OCI-LY7 (cell line): ENCODE data around the gene DHRSX. TPM values are rescaled to one million over a fixed set of nuclear protein-coding genes. Genes with fewer than 3 reads are reported as not detected.

ENCODE experiments used
- BruUV-seq: library from RNA; stranded (reverse); fragments of 400-500 nt; replicated peaks from 2 replicates; lab custom pipeline; 2021; lab: Mats Ljungman, UMichigan
- CTCF ChIA-PET: fragments of 300-600 bp; sonication (Branson Sonifier 250); formaldehyde crosslinking; loops from one replicate; lab custom pipeline; 2022; ENCODE audit warnings: antibody characterized with exemption; ENCODE audit not compliant: unreplicated experiment; lab: Charles Lee
- POLR2A ChIA-PET: fragments of 300-600 bp; sonication (Branson Sonifier 250); formaldehyde crosslinking; loops from one replicate; lab custom pipeline; 2022; ENCODE audit warnings: antibody characterized with exemption; lab: Charles Lee
- DNase-seq: peaks from one replicate; pipeline ENCODE4 v3.0.0-alpha.2; 2015; ENCODE audit warnings: low spot score
- H2AFZ ChIP-seq: fragments of 200-600 bp; sonication (generic), shearing (Covaris generic); 2 replicates; pipeline ENCODE4 v1.6.1; 2014; ENCODE audit warnings: mild to moderate bottlenecking, antibody characterized with exemption, low read length, moderate library complexity
- H3K27ac ChIP-seq: fragments of 200-600 bp; sonication (generic); 2 replicates; pipeline ENCODE4 v1.5.1; 2014; ENCODE audit warnings: mixed run types, low read depth, mild to moderate bottlenecking, moderate library complexity, low read length, inconsistent platforms; ENCODE audit not compliant: poor library complexity, severe bottlenecking
- H3K36me3 ChIP-seq: fragments of 200-600 bp; sonication (generic); 2 replicates; pipeline ENCODE4 v1.6.1; 2014; ENCODE audit warnings: mild to moderate bottlenecking, antibody characterized with exemption, low read length, moderate library complexity, mixed read lengths; ENCODE audit not compliant: insufficient read depth
- H3K4me1 ChIP-seq: fragments of 200-600 bp; sonication (generic); 2 replicates; pipeline ENCODE4 v1.5.1; 2014; ENCODE audit warnings: mild to moderate bottlenecking, low read length; ENCODE audit not compliant: insufficient read depth, poor library complexity, severe bottlenecking
- H3K4me2 ChIP-seq: fragments of 200-600 bp; sonication (generic); 2 replicates; pipeline ENCODE4 v1.6.1; 2014; ENCODE audit warnings: mild to moderate bottlenecking, low read length
- H3K4me3 ChIP-seq: fragments of 200-600 bp; sonication (generic); 2 replicates; pipeline ENCODE4 v1.5.1; 2014; ENCODE audit warnings: mild to moderate bottlenecking, low read depth, low read length; ENCODE audit not compliant: poor library complexity, severe bottlenecking
- H3K79me2 ChIP-seq: fragments of 200-600 bp; sonication (generic); 2 replicates; pipeline ENCODE4 v1.6.1; 2016; ENCODE audit warnings: low read depth, mild to moderate bottlenecking, low read length, moderate library complexity, mixed read lengths; ENCODE audit not compliant: insufficient read depth
- H3K9me2 ChIP-seq: fragments of 200-600 bp; sonication (generic); 2 replicates; pipeline ENCODE4 v1.6.1; 2016; ENCODE audit warnings: mild to moderate bottlenecking, low read length, mixed read lengths; ENCODE audit not compliant: insufficient read depth
- H3K9me3 ChIP-seq: fragments of 200-600 bp; sonication (generic); 2 replicates; pipeline ENCODE4 v1.6.1; 2014; ENCODE audit warnings: mild to moderate bottlenecking, mixed run types, low read length, mixed read lengths
- H4K20me1 ChIP-seq: fragments of 200-600 bp; sonication (generic); 2 replicates; pipeline ENCODE4 v1.6.1; 2014; ENCODE audit warnings: mild to moderate bottlenecking, antibody characterized with exemption, low read length, moderate library complexity, mixed read lengths; ENCODE audit not compliant: insufficient read depth
- CTCF ChIP-seq: fragments of 200-600 bp; sonication (generic); conservative IDR thresholded peaks from 2 replicates; pipeline ENCODE4 v1.5.1; 2014; ENCODE audit warnings: mild to moderate bottlenecking, antibody characterized with exemption, low read length, moderate library complexity, mixed read lengths
- EZH2phosphoT487 ChIP-seq: fragments of 200-600 bp; sonication (generic); IDR thresholded peaks from 2 replicates; pipeline ENCODE4 v1.6.1; 2018; ENCODE audit warnings: low read depth, borderline replicate concordance, mild to moderate bottlenecking, mixed run types, antibody characterized with exemption, low read length, moderate library complexity, mixed read lengths
- intact Hi-C: fragments of 100-400 bp; cut with micrococcal nuclease; formaldehyde crosslinking; loops from one replicate; pipeline ENCODE4 v1.10.0; 2022; ENCODE audit not compliant: unreplicated experiment
- total RNA-seq, 2 experiments: library from RNA; depleted of rRNA in 1 of 2; stranded (reverse); fragments of >200 nt in 1 of 2; shearing (Covaris generic) in 1 of 2; gene quantifications; 2 replicates each; pipeline ENCODE4 v1.2.3, GENCODE V29; 2014 to 2022

The DHRSX gene
- total RNA-seq, 2 experiments from 2014 or later: 25.2 to 30.9 TPM

GRCh38 chrX:2409796-2410195, 91.0 kb downstream of the DHRSX start:
- CTCF ChIA-PET: no interaction called here

GRCh38 chrX:2408856-2409255, 91.9 kb downstream of the DHRSX start:
- Histone ChIP-seq H3K79me2 (no peaks in the 10 kb centered on the region), H3K36me3 (peaks cover 21% of the 10 kb centered on the region), H2AFZ (no peak overlapping the region), H3K4me3 (no peak overlapping the region), H3K9me2 (no peaks in the 10 kb centered on the region), H3K4me1 (no peaks in the 10 kb centered on the region), H3K9me3 (peaks cover 8% of the 10 kb centered on the region; the same call in 1 of the 2 replicates), H4K20me1 (no peaks in the 10 kb centered on the region), H3K4me2 (no peak overlapping the region), H3K27ac (no peak overlapping the region)
- intact Hi-C loops: no loop called here
- TF ChIP-seq EZH2phosphoT487: no peak
- no peak for TF ChIP-seq CTCF
- POLR2A ChIA-PET: no interaction called here
- no peak for DNase-seq
- CTCF ChIA-PET: no interaction called here
- BruUV-seq: no TSS peak

More at GRCh38 chrX:2409796-2410195, 91.0 kb downstream of the DHRSX start:
- intact Hi-C loops: no loop called here
- no peak overlapping the region for H3K4me2 ChIP-seq
- no peaks in the 10 kb centered on the region for H3K9me2 ChIP-seq
- no peaks in the 10 kb centered on the region for H3K4me1 ChIP-seq
- POLR2A ChIA-PET: no interaction called here
- no peak for TF ChIP-seq CTCF
- TF ChIP-seq EZH2phosphoT487: no peak
- DNase-seq: no peak
- H3K36me3 ChIP-seq: peaks cover 21% of the 10 kb centered on the region
- no peaks in the 10 kb centered on the region for H4K20me1 ChIP-seq
- peaks cover 8% of the 10 kb centered on the region; the same call in 1 of the 2 replicates for H3K9me3 ChIP-seq
- no peak overlapping the region for H3K27ac ChIP-seq
- H3K4me3 ChIP-seq: no peak overlapping the region
- BruUV-seq: no TSS peak
- no peak overlapping the region for H2AFZ ChIP-seq
- no peaks in the 10 kb centered on the region for H3K79me2 ChIP-seq

GRCh38 chrX:2406891-2407518, 93.8 kb downstream of the DHRSX start:
- peaks cover 8% of the 10 kb centered on the region; the same call in 1 of the 2 replicates for H3K9me3 ChIP-seq
- no peak overlapping the region for H2AFZ ChIP-seq
- no peaks in the 10 kb centered on the region for H3K79me2 ChIP-seq
- no peaks in the 10 kb centered on the region for H4K20me1 ChIP-seq
- H3K4me3 ChIP-seq: no peak overlapping the region
- no peaks in the 10 kb centered on the region for H3K4me1 ChIP-seq
- intact Hi-C loops: no loop called here
- TF ChIP-seq CTCF: no peak
- no peak for TF ChIP-seq EZH2phosphoT487
- no peaks in the 10 kb centered on the region for H3K9me2 ChIP-seq
- DNase-seq: no peak
- CTCF ChIA-PET: no interaction called here
- H3K27ac ChIP-seq: no peak overlapping the region
- POLR2A ChIA-PET: no interaction called here
- no peak overlapping the region for H3K4me2 ChIP-seq
- BruUV-seq: no TSS peak
- peaks cover 21% of the 10 kb centered on the region for H3K36me3 ChIP-seq
